Activated T-cell treated with anti-CD3 and anti-CD28 coated beads for 24 hours (primary cell): Measurements from ENCODE around the gene CLEC1A.
"Not testable (repeated sequence)": the region's sequence is repeated elsewhere in the genome, so short reads cannot be mapped to it uniquely, and the experiment has no call there.

Source experiments
- DNase-seq: peaks from one replicate; pipeline ENCODE4 v3.0.0-alpha.2; 2020; ENCODE audit warnings: low read depth

Gene CLEC1A

DNA sequence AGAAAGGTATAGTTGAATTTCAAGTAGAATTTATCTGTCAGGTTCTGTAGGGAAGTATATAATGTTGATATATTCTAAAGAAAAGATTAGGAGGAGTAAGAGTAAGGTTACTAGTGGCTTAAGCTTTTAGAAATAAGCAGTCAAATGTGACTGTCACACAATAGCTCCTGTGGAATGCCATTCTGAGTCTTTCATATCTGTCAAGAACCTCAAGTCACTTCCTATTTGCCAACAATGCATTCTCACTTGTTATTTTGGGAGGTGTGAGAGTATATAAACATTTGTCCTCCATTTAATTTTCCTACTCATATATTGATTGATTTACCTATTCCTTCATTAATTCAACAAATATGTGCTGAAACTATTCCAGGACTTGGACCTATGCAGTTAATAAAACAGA is 56.6 kb downstream of the CLEC1A start:
- DNase-seq = no peak

DNA sequence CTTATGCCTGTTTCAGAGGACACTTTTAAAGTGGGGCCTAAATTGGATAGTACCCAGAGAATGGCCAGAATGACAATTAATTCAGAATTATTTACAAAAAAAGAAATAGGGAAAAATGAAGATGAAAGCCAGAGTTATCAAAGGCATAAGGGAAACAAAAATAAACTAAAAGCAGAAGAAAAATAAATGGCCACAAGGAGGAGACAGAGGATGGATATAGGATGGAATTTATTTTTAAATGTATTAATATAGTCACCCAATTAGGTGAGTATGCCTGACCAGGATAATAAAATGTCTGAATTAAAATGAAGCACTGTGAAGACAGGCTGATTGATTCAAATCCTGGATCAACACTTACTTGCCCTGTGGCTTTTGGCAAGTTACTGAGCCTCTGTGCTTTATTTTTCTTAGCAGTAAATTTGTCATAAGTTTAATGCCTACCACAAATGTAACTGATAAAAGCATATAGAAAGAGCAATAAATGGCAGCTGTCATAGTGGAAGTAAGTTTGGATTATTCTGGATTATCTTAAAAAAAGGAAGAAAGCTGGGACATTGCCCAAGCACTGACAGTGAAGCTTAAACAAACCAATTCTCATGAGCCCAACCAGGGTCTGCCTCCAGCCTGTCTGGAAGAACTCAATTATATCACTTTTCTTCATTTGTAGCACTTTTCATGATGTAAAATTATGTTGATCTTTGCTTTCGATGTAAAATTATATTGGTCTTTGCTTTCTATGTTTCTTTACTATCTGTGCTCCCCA is 64.8 kb downstream of the CLEC1A start:
- no peak for DNase-seq

DNA sequence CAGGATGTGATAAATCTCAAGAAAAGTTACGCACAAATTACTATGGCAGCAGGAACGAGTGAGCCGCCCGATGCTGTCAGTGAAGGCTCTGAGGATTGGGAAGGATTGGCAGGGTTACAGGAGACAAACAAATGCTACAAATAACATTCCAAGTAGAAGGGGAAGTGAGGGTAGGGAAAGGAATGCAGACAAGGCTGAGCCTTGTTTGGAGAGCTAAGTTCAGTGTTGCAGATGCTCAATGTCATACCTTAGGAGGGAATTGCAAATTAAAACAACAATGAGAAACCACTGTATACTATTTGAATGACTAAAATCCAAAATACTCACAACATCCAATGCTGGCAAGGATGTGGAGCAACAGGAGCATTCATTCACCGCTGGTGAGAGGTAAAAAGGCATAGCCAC is 67.0 kb downstream of the CLEC1A start:
- no peak for DNase-seq

DNA sequence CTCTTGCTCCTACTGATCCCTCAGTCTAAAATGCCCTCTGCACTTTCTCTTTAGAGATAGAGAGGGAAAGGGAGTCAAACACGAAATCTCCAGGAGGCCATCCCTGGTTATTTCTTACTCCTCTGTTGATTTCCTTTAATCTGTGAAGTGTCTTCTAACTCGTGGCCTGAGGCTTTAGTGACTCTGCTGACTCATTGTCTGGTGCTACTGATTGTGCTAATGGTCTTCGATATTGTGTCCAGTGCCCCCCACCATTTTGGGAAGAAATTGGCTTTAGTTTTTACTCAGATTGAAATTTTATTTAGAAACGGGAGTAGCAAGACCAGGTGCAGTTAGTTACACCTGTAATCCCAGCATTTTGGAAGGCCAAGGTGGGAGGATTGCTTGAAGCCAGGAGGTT is 67.5 kb downstream of the CLEC1A start:
- no peak for DNase-seq

DNA sequence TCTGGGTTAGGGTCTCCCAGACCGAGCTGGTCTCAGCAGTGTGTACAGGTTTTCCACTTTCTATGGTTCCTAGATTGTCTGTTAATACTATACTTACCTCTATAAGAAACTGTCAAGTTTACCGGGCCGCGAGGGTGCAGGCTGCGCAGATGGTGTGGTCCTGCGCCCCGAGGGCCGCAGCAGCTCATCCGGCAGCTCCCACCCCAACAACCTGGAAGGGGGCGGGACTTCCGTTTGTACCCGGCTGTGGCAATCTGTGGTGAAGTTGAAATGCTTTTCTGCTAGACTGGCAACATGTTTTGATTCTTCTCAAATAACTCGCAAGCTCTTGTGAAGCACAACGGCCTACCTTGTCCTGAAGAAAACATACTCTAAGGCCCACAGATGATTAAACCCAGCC is 68.3 kb downstream of the CLEC1A start, which contains the start of gene CLEC9A:
Gene CLEC9A, plus strand, starts transcription at position 237 of the 400 bp plus-strand sequence. CDS start 22,006 bp downstream, outside the sequence.
- no peak for DNase-seq

DNA sequence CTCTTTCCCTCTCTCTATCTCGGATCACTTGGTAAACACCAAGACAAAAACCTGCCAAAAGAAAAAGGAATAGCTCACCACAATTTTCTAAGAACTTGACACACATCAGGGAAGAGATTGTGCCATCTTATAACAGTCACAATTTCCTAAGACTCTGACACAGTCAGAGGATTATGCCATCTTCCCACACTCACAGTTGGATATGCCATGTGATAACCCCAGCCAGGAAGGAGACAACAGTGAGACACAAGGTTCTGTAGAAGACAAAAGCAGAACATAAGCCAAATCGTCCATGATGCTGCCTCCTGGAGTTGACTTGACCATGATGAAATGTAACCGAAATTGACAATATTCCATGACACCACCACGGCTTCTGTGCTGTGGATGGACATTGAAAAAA is 71.1 kb downstream of the CLEC1A start:
- DNase-seq = no peak

DNA sequence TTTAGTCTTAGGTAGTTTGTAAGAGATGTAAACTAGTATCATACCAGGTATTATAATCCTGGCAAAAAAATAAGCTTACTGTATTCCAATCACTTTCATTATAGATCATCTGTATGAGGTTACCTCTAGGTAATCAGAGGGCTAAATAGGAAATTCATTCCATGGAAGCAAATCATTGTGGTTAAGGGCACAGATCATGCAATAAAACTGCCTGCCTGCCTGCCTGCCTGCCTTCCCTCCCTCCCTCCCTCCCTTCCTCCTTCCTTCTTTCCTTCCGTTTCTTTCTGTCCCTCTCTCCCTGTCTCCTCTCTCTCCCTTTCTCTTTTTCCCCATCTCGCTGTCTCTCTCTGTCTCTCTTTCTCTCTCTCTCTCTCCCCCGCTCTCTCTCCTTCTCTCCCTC is 71.5 kb downstream of the CLEC1A start:
- DNase-seq = no peak

DNA sequence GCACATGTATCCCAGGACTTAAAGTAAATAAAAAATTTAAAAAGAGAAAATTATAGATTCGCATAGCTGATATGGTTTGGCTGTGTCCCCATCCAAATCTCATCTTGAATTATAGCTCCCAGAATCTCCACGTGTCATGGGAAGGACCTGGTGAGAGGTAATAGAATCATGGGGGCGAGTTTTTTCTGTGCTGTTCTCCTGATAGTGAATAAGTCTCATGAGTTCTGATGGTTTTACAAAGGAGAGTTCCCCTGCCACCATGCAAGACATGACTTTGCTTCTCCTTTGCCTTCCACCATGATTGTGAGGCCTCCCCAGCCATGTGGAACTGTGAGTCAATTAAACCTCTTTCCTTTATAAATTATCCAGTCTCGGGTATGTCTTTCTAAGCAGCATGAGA is 72.1 kb downstream of the CLEC1A start:
- not testable (repeated sequence) for DNase-seq

DNA sequence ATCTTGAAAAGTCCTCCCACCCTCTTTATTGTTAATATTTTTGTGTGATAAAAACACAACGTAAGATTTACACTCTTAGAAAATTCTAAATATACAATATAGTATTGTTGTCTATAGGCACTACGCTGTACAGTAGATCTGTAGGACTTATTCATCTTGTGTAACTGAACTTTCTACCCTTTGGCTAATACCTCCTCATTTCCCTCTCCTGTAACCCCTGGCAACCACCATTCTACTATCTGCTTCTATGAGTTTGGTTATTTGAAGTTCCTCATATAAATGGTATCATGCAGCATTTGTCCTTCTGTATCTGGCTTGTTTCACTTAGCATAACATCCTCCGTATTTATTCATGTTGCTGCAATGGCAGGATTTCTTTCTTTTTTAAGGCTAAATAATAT is 73.5 kb downstream of the CLEC1A start:
- no peak for DNase-seq

DNA sequence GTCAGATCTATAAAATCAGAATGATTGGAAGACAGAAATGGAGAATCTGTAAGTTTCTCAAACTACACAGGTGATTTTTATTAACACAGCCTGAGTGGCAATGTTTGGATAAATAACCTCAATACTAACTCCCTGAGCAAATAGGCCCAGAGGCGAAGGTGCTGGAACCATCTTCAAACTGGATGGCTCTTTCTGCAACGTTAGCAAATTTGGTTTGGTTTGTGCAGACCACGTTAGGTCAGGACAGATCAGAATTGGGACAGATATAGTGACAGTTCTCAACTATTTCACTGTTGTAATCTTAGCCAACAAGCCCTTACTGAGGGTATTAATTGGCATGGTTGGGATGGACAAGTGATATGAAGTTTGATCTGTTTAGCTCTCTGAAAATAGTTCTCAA is 77.4 kb downstream of the CLEC1A start:
- DNase-seq = no peak
